IMR-90 (cell line): ENCODE data around the gene SLC44A2. TPM values are rescaled to one million over a fixed set of nuclear protein-coding genes. Genes with fewer than 3 reads are reported as not detected.

Experiments
- ATAC-seq: fragments of 200-7000 bp; cut with Tn5 transposase; 2 replicates; pipeline ENCODE4 v1.9.1; 2020; ENCODE audit warnings: low read depth, mild to moderate bottlenecking, moderate library complexity
- BruUV-seq: library from RNA; stranded (reverse); fragments of 400-500 nt; replicated peaks from 2 replicates; lab custom pipeline; 2021; lab: Mats Ljungman, UMichigan
- CTCF ChIA-PET: fragments of 300-600 bp; formaldehyde crosslinking; extraction: SDS; loops from one replicate; lab custom pipeline; 2021; ENCODE audit warnings: antibody characterized with exemption; lab: Yijun Ruan, JAX
- POLR2A ChIA-PET: fragments of 300-600 bp; sonication (Branson Sonifier 250); formaldehyde crosslinking; loops from one replicate; lab custom pipeline; 2022; ENCODE audit warnings: antibody characterized with exemption; ENCODE audit not compliant: unreplicated experiment; lab: Charles Lee
- DNase-seq: peaks from one replicate; pipeline ENCODE4 v3.0.0; 2013
- H2AFZ ChIP-seq: replicated peaks from 2 replicates; pipeline ENCODE3; 2013; ENCODE audit warnings: low read length, mild to moderate bottlenecking; ENCODE audit not compliant: poor library complexity
- H2AK5ac ChIP-seq: 2 replicates; pipeline ENCODE4 v1.6.1; 2013; ENCODE audit warnings: low read depth, low read length, inconsistent platforms
- H2AK9ac ChIP-seq: replicated peaks from 2 replicates; pipeline ENCODE3; 2013; ENCODE audit warnings: mild to moderate bottlenecking, low read depth, low read length, moderate library complexity; ENCODE audit not compliant: poor library complexity
- H2BK120ac ChIP-seq: 2 replicates; pipeline ENCODE4 v1.6.1; 2013; ENCODE audit warnings: low read depth, low read length, inconsistent platforms
- H2BK15ac ChIP-seq: 3 replicates; pipeline ENCODE4 v1.6.1; 2013; ENCODE audit warnings: low read depth, low read length, inconsistent platforms
- H2BK20ac ChIP-seq: 2 replicates; pipeline ENCODE4 v1.6.1; 2013; ENCODE audit warnings: low read depth, mild to moderate bottlenecking, inconsistent platforms, low read length, moderate library complexity
- H2BK5ac ChIP-seq: 2 replicates; pipeline ENCODE4 v1.6.1; 2013; ENCODE audit warnings: mild to moderate bottlenecking, low read depth, low read length, inconsistent platforms; ENCODE audit not compliant: poor library complexity, severe bottlenecking
- H3K14ac ChIP-seq: replicated peaks from 2 replicates; pipeline ENCODE4 v1.6.1; 2013; ENCODE audit warnings: low read depth, low read length, inconsistent platforms
- H3K18ac ChIP-seq: 2 replicates; pipeline ENCODE4 v1.6.1; 2013; ENCODE audit warnings: low read depth, low read length, control low read depth
- H3K23ac ChIP-seq: 2 replicates; pipeline ENCODE4 v1.6.1; 2013; ENCODE audit warnings: low read depth, low read length, inconsistent platforms
- H3K27ac ChIP-seq: 2 replicates; pipeline ENCODE4 v1.5.1; 2013; ENCODE audit warnings: mild to moderate bottlenecking, control low read depth, low read length; ENCODE audit not compliant: insufficient read depth
- H3K27me3 ChIP-seq: 2 replicates; pipeline ENCODE4 v1.6.1; 2013; ENCODE audit warnings: low read length; ENCODE audit not compliant: control insufficient read depth, insufficient read depth
- H3K36me3 ChIP-seq: 2 replicates; pipeline ENCODE4 v1.6.1; 2013; ENCODE audit warnings: low read length, mixed read lengths; ENCODE audit not compliant: control insufficient read depth, insufficient read depth
- H3K4ac ChIP-seq: 2 replicates; pipeline ENCODE4 v1.6.1; 2013; ENCODE audit warnings: low read depth, low read length, inconsistent platforms
- H3K4me1 ChIP-seq: 2 replicates; pipeline ENCODE4 v1.6.1; 2013; ENCODE audit warnings: low read length, mixed read lengths; ENCODE audit not compliant: control insufficient read depth, insufficient read depth
- H3K4me2 ChIP-seq: 2 replicates; pipeline ENCODE4 v1.6.1; 2013; ENCODE audit warnings: low read depth, mild to moderate bottlenecking, control low read depth, low read length, moderate library complexity
- H3K4me3 ChIP-seq: 2 replicates; pipeline ENCODE4 v1.5.1; 2013; ENCODE audit warnings: low read depth, mild to moderate bottlenecking, control low read depth, low read length, moderate library complexity; ENCODE audit not compliant: insufficient read depth
- H3K56ac ChIP-seq: 2 replicates; pipeline ENCODE4 v1.6.1; 2013; ENCODE audit warnings: low read length, inconsistent platforms; ENCODE audit not compliant: insufficient read depth; ENCODE audit errors: extremely low read depth
- H3K79me1 ChIP-seq, 2 experiments: 2 replicates each; pipeline ENCODE4 v1.6.1; 2013; ENCODE audit warnings: low read length in 2 of 2, inconsistent platforms in 1 of 2, low read depth in 1 of 2
- H3K9ac ChIP-seq: 2 replicates; pipeline ENCODE4 v1.6.1; 2013; ENCODE audit warnings: low read depth, low read length, control low read depth
- H3K9me1 ChIP-seq: 2 replicates; pipeline ENCODE4 v1.6.1; 2013; ENCODE audit warnings: low read length, inconsistent platforms; ENCODE audit not compliant: insufficient read depth
- H3K9me3 ChIP-seq: 2 replicates; pipeline ENCODE4 v1.6.1; 2013; ENCODE audit warnings: low read length; ENCODE audit not compliant: control insufficient read depth, insufficient read depth
- H4K20me1 ChIP-seq: 2 replicates; pipeline ENCODE4 v1.6.1; 2013; ENCODE audit warnings: low read length, inconsistent platforms; ENCODE audit not compliant: insufficient read depth
- H4K5ac ChIP-seq: 2 replicates; pipeline ENCODE4 v1.6.1; 2013; ENCODE audit warnings: mild to moderate bottlenecking, low read depth, low read length, control low read depth
- H4K8ac ChIP-seq, 2 experiments: 2 replicates each; pipeline ENCODE4 v1.6.1; 2013; ENCODE audit warnings: low read depth in 2 of 2, low read length in 2 of 2, control low read depth in 1 of 2, inconsistent platforms in 1 of 2
- H4K91ac ChIP-seq: 2 replicates; pipeline ENCODE4 v1.6.1; 2013; ENCODE audit warnings: low read depth, low read length, inconsistent platforms; ENCODE audit not compliant: insufficient read depth
- BHLHE40 ChIP-seq: fragments of 150-350 bp; IDR thresholded peaks from 2 replicates; pipeline ENCODE4 v1.6.1; 2016; ENCODE audit warnings: mild to moderate bottlenecking, low read depth, low read length
- CEBPB ChIP-seq: IDR thresholded peaks from 2 replicates; pipeline ENCODE4 v1.6.1; 2012; ENCODE audit warnings: low read depth, low read length, improper control_type of control experiment
- CHD1 ChIP-seq: IDR thresholded peaks from 2 replicates; pipeline ENCODE4 v1.6.1; 2012; ENCODE audit warnings: low read depth, low read length, improper control_type of control experiment
- FOS ChIP-seq: fragments of 150-350 bp; IDR thresholded peaks from 2 replicates; pipeline ENCODE4 v1.6.1; 2016; ENCODE audit warnings: low read depth, low read length
- MAZ ChIP-seq: IDR thresholded peaks from 2 replicates; pipeline ENCODE4 v1.6.1; 2012; ENCODE audit warnings: low read depth, mild to moderate bottlenecking, low read length, improper control_type of control experiment, moderate library complexity, borderline replicate concordance
- MXI1 ChIP-seq: IDR thresholded peaks from 2 replicates; pipeline ENCODE4 v1.6.1; 2012; ENCODE audit warnings: low read depth, mild to moderate bottlenecking, low read length, moderate library complexity, borderline replicate concordance
- NFE2L2 ChIP-seq: fragments of 150-350 bp; IDR thresholded peaks from 2 replicates; pipeline ENCODE4 v1.6.1; 2016; ENCODE audit warnings: low read depth, mild to moderate bottlenecking, low read length
- RAD21 ChIP-seq: IDR thresholded peaks from 2 replicates; pipeline ENCODE4 v1.6.1; 2012; ENCODE audit warnings: low read length, improper control_type of control experiment
- RCOR1 ChIP-seq: IDR thresholded peaks from 2 replicates; pipeline ENCODE4 v1.6.1; 2012; ENCODE audit warnings: mild to moderate bottlenecking, low read length, improper control_type of control experiment; ENCODE audit not compliant: insufficient replicate concordance
- RFX5 ChIP-seq: IDR thresholded peaks from 2 replicates; pipeline ENCODE4 v1.8.0; 2012; ENCODE audit warnings: low read depth, mild to moderate bottlenecking, low read length, moderate library complexity
- SMC3 ChIP-seq: fragments of 150-350 bp; IDR thresholded peaks from 2 replicates; pipeline ENCODE4 v1.6.1; 2016; ENCODE audit warnings: low read depth, mild to moderate bottlenecking, antibody characterized with exemption, low read length, moderate library complexity
- WGBS, 2 experiments: methylation state at CpG; one replicate each; pipeline versions ENCODE4 v1.1.5 to v1.1.7; 2013; ENCODE audit warnings: missing lambda C conversion rate in 2 of 2; ENCODE audit not compliant: insufficient read length in 1 of 2; ENCODE audit errors: extremely low coverage in 2 of 2; 5-methylcytosine and 5-hydroxymethylcytosine counted together
- dilution Hi-C: fragments of 300-500 bp; cut with HindIII; formaldehyde crosslinking; loops from one replicate; pipeline ENCODE4 v1.14.3; 2018; ENCODE audit warnings: low sequenced_read_pairs; ENCODE audit not compliant: unreplicated experiment
- in situ Hi-C: fragments of 300-500 bp; cut with MboI; formaldehyde crosslinking; loops from 3 replicates; pipeline ENCODE4 v1.14.3; 2019; ENCODE audit warnings: low sequenced_read_pairs, inconsistent platforms, mixed read lengths
- intact Hi-C: fragments of 100-400 bp; cut with micrococcal nuclease; formaldehyde crosslinking; loops from 2 replicates; pipeline ENCODE4 v1.10.0; 2022
- polyA plus RNA-seq, 3 experiments: library from polyadenylated mRNA; depleted of rRNA; stranded (reverse); fragments of >200 nt; gene quantifications; 2 replicates each; pipeline ENCODE4 v1.2.3, GENCODE V29; 2012; ENCODE audit warnings: low replicate concordance in 1 of 3
- total RNA-seq: library from RNA; depleted of rRNA; stranded (reverse); fragments of >200 nt; gene quantifications from 2 replicates; pipeline ENCODE4 v1.2.3, GENCODE V29; 2012
- TF ChIP-seq, protein P1 (sequence below): fragments of 150-350 bp; IDR thresholded peaks from 2 replicates; pipeline ENCODE4 v1.6.1; 2016; ENCODE audit warnings: low read depth, mild to moderate bottlenecking, low read length, moderate library complexity, borderline replicate concordance
- TF ChIP-seq, protein P2 (sequence below): conservative IDR thresholded peaks from 2 replicates; pipeline ENCODE4 v1.5.1; 2012; ENCODE audit warnings: mild to moderate bottlenecking, low read depth, low read length, improper control_type of control experiment
- TF ChIP-seq, protein P3 (sequence below): fragments of 150-350 bp; IDR thresholded peaks from 2 replicates; pipeline ENCODE4 v1.6.1; 2017; ENCODE audit warnings: mild to moderate bottlenecking, antibody characterized with exemption, low read length, low read depth

SLC44A2 gene
- total and polyA plus RNA-seq, 2 of the 4 experiments (the other 2 are of a cell fraction), result 28.5 to 62.9 TPM

DNA sequence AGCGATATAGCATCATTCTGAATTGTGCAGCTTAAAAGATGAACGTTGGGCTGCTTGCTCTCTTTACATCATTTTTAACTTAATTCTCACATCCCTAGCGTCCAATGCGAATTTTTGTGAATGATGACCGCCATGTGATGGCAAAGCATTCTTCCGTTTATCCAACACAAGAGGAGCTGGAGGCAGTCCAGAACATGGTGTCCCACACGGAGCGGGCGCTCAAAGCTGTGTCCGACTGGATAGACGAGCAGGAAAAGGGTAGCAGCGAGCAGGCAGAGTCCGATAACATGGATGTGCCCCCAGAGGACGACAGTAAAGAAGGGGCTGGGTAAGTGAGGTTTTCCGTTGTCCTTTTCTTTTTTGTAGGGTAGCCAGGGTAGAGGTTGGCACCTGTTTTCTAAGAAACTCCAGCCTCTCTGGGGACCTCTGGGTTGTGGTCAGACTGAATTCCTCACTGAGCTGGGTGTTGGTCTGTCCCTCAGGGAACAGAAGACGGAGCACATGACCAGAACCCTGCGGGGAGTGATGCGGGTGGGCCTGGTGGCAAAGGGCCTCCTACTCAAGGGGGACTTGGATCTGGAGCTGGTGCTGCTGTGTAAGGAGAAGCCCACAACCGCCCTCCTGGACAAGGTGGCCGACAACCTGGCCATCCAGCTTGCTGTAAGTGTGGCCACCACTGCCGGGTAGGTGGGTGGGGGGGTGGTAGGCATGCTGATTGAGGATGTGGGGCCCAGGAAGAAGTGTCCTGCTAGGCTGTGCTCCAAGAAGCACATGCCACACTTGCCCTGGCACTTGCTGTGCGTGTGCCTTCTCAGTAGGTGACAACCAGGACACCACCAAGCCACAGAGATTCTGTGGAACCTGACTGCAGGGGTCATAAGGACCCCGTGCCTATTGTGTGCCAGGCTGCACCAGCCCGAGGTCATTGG, 45.8 kb downstream of the SLC44A2 start:
- H3K56ac ChIP-seq, result no peak overlapping the region
- in situ Hi-C loops (no loop called here), intact Hi-C loops (no loop called here), dilution Hi-C loops (no loop called here)
- H4K91ac ChIP-seq, result no peak overlapping the region
- H3K14ac ChIP-seq, result no peak overlapping the region
- no peak overlapping the region for H4K5ac ChIP-seq
- H2AFZ ChIP-seq, result no peak overlapping the region
- peak overlapping the region; percentile 0 for H2AK9ac ChIP-seq
- DNase-seq, result no peak
- no peak overlapping the region for H4K8ac ChIP-seq
- no peak overlapping the region for H3K23ac ChIP-seq
- no peak overlapping the region for H2AK5ac ChIP-seq
- H4K20me1 ChIP-seq, result peaks cover 97% of the 10 kb centered on the region
- H3K4me2 ChIP-seq, result no peak overlapping the region
- POLR2A ChIA-PET, result no interaction called here
- H3K36me3 ChIP-seq, result peaks cover 39% of the 10 kb centered on the region
- no peak overlapping the region for H3K18ac ChIP-seq
- H3K79me1 ChIP-seq, result peaks cover 21 to 77% of the 10 kb centered on the region in 2 experiments
- BruUV-seq, result no TSS peak
- no peak overlapping the region for H2BK15ac ChIP-seq
- CTCF ChIA-PET, result interaction anchor here (0.6 kb wide), 1 partner anchor 27 kb away, joined by 3 read pairs; no protein-coding TSS in a partner anchor
- H3K27me3 ChIP-seq, result no peaks in the 10 kb centered on the region
- H3K4ac ChIP-seq, result no peak overlapping the region
- H3K9me1 ChIP-seq, result peaks cover 18% of the 10 kb centered on the region
- H3K27ac ChIP-seq, result no peak overlapping the region
- H3K4me3 ChIP-seq, result no peak overlapping the region
- ATAC-seq, result no peak
- H3K9ac ChIP-seq, result no peak overlapping the region
- H3K4me1 ChIP-seq, result peaks cover 10% of the 10 kb centered on the region
- 69% methylated on average over 2 of the region's 24 CpGs; no CpG with 5 or more reads in 1 of the 2 experiments for WGBS, 2 experiments
- no peak overlapping the region for H2BK5ac ChIP-seq
- H3K9me3 ChIP-seq, result no peaks in the 10 kb centered on the region
- H2BK120ac ChIP-seq, result no peak overlapping the region
- no peak overlapping the region for H2BK20ac ChIP-seq
- TF ChIP-seq SMC3 (no peak), RAD21 (no peak), MXI1 (no peak), RFX5 (no peak), CEBPB (no peak), NFE2L2 (no peak), MAZ (no peak), BHLHE40 (no peak), RCOR1 (no peak), FOS (no peak), CHD1 (no peak)
- TF ChIP-seq, protein P1, sequence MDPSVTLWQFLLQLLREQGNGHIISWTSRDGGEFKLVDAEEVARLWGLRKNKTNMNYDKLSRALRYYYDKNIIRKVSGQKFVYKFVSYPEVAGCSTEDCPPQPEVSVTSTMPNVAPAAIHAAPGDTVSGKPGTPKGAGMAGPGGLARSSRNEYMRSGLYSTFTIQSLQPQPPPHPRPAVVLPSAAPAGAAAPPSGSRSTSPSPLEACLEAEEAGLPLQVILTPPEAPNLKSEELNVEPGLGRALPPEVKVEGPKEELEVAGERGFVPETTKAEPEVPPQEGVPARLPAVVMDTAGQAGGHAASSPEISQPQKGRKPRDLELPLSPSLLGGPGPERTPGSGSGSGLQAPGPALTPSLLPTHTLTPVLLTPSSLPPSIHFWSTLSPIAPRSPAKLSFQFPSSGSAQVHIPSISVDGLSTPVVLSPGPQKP, result no peak
- TF ChIP-seq, protein P2, sequence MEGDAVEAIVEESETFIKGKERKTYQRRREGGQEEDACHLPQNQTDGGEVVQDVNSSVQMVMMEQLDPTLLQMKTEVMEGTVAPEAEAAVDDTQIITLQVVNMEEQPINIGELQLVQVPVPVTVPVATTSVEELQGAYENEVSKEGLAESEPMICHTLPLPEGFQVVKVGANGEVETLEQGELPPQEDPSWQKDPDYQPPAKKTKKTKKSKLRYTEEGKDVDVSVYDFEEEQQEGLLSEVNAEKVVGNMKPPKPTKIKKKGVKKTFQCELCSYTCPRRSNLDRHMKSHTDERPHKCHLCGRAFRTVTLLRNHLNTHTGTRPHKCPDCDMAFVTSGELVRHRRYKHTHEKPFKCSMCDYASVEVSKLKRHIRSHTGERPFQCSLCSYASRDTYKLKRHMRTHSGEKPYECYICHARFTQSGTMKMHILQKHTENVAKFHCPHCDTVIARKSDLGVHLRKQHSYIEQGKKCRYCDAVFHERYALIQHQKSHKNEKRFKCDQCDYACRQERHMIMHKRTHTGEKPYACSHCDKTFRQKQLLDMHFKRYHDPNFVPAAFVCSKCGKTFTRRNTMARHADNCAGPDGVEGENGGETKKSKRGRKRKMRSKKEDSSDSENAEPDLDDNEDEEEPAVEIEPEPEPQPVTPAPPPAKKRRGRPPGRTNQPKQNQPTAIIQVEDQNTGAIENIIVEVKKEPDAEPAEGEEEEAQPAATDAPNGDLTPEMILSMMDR, result no peak
- TF ChIP-seq, protein P3, sequence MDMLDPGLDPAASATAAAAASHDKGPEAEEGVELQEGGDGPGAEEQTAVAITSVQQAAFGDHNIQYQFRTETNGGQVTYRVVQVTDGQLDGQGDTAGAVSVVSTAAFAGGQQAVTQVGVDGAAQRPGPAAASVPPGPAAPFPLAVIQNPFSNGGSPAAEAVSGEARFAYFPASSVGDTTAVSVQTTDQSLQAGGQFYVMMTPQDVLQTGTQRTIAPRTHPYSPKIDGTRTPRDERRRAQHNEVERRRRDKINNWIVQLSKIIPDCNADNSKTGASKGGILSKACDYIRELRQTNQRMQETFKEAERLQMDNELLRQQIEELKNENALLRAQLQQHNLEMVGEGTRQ, result no peak
